ENCODE data around the gene NKD1.
A peak's percentile ranks its signal among the peaks of the same experiment; 100 is the strongest.

Gene NKD1

DNA sequence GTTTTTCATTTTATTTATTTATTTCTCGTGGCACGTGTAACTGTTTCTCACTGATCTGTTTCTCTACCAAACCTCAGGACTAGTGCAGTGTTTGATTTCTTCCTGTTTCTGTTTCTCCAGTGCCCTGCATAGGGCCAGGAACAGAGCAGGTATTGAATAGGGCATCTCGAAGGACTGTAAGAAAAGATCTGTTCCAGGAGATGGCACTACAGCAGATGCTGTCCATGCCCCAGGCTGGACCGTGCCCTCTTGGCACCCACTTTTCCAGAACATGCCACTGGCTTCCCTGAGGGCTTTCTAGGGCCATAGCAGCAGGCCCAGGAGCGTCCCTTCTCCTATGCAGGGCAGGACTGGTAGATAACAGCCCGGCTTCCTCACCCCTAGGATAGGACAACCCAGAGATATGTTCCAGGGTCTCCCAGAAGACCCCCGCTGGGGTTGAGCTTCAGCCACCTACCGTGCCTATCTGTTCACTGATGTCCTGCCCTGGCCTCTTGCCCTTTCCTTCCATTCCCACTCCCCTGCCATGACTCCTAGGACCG, 128.6 kb downstream of the NKD1 start:
- DNase-seq (ENCODE audit: low read depth), result no peak

DNA sequence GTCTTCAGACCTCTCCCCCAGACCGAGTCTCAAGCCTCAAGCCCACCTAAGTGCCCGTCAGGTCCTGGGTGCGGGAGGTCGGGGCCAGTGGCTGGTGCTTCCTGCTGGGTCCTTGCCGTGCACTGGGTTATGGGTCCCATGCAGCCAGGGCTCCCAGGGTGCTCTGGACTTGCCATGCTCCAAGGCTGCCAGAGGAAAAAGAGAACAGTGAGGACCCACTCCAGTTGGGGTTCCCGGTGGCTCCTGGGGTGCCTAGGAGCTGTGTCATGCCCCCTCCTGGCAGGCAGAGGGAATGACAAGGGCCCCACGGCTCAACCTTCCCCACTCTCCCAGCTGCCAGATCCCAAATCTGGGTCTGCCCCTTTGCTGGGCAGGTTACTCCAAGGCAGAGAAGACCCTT, 129.2 kb downstream of the NKD1 start:
- no peak for DNase-seq (ENCODE audit: low read depth)

DNA sequence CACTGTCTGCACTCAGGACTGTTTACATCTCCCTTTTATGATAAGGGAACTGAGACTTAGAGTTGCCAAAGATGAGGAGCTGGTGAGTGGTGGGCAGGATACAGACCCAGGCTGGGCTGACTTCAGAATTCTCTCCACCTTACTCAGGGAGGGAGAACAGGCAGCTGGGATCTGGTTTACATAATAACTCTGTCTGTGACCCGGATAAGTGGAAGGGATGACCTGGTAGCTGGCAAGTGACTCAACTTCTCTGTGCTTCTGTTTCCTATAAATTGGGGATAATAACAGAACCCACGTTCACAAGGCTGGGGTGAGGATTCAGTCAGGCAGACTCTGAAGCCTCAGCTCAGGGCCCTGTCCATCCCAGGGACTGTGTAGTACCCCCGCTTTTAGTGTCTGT, 130.3 kb downstream of the NKD1 start:
- DNase-seq (ENCODE audit: low read depth), result no peak

DNA sequence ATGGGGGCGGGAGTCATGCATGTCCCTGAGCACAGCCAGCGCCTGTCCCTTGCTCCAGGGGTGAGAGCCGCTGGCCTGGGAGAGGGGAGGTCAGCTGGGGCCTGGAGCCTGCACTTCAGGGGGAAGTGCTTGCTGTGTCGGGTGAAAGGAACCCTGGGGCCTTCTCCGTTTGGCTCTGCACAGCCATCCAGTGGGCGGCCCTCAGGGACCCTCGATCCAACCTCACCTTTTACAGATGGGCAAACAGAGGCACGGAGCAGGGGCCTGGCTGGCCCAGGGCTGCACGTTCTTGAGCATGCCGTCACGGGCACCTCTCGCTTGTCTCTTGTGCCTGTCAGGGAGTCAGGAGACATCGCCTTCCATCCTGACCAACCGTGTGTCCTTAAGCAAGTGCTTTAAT, 131.1 kb downstream of the NKD1 start:
- no peak for DNase-seq (ENCODE audit: low read depth)

DNA sequence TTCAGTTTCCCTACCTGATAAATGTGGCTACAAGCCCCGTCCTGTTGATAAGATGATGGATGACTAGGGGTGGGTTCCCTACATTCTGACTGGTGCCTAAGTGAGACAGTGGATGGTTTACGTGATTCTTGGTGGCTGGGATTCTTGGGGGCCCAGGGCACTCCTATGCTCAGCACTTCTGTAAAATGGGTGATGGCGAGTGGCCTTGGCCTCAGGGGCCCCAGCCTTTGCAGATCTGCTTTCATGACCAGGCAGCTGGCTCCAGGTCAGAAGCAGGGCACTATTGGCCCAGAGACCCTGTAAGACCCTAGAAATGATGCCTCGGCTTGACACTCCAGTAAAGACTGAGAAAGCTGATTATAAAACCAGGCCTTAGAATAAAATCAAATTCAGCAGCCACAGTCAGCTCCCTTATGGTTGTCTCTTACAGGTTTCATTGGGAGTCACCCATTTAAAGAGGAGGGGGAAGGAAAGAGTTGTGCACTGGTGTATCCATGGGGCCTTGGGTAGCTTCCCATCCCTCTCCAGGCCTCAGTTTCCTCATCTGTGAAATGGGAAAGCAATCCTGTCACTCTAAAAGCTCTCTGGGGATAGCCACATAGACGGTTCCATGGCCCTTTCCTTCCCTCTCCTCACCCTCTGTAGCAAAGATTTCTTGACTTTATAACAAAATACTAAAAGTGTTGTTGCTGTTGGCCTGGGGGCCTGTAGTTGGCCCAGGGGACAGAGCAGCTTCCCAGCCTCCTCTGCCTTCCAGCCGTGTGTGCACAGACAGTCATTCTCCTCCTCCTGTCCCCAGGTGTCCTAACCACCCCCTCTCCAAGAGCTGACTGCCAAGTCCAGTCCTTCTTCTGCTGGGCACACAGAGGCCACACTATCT, 131.7 kb downstream of the NKD1 start:
- no peak for DNase-seq (ENCODE audit: low read depth)

DNA sequence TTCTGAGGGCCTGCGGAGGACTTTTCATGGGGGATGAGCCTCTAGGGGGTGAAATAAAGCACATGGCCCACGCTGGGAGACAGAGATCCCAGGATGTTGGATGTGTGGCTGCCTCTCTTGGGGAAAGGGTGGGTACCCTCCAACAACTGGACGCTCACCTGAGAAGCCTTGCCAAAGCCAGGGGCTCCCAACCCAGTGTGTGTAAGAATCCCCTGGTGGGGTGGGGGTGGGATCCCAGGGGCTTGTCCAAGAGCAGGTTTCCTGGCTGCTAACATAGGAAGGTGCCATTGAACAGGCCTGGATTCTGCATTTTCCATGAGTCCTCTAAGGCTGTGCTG, 132.3 kb downstream of the NKD1 start:
- DNase-seq (ENCODE audit: low read depth), result no peak

DNA sequence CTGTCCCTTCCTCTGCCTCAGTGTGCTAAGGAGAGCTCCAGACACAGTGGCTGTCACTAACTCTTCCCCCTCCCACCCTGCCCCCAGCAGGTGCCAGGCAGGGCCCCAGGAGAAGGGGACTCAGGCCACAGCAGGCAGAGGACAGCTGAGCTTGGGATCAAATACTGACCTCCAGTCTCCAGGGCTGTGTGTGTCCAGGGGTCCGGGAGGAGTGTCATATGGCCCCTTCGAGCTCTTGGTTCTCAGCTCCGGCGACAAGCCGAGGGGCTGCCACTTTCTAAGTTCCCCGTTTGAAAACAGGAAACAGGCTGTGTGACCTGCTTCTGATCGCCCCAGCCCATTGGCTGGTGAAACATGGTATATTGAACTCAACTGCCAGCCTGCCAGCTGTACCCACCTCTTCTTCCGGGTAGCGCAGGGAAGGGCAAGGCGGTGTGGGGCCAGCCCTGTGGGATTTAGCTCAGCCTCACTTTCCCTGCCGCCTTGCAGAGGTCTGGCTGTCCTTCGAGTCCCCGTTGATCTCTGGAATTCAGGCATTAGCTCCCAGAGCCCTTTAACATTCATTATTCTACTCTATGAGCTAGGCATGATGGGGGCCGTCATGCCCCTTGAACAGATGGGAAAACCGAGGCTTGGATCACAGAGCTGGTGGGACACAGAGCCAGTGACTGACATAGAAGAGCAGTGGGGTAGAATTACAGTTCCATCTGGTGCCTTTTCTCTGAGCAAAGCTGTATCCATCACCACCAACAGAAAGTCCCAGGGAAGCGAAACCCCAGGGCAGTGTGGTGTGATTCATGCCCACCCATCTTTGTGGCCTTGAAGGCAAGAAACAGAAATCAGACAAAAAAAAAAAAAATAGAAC, 133.1 kb downstream of the NKD1 start, which contains the start of gene SNX20:
Gene SNX20 (minus strand): TSS at position 292 of the 865 bp plus-strand sequence. CDS start 3,786 bp downstream, outside the sequence.
- peak; percentile 52 for DNase-seq (ENCODE audit: low read depth)

DNA sequence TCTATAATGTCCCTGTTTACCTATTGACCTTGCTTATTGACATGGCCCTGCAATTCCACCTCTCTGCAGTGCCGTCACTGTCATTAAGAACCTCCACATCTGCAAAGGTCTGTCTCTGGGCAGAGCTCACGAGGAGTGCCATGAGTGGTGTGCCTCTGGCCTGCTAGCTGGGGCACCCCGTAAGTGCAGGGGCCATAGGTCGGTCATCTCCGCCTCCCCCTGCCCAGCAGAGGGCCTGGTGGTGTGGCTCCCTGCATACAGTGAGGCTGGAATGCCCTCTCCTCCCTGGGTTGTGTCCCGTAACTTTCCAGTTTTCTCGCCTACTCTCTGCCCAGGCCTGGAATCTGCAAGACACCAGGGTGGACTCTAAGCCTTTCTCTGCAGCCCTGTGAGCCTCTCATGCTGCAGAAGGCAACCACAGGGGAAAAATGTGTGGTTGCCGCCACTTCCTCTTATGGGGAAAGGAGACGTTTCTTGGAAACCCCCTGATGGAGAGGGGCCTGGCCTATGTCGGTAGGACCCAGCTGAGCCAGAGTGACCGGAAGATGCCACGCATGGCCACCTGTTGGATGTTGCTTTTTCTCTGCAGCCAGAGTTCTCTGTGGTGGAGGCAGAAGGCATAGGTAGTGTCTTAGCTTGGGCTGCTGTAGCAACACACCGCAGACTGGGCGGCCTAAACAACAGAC, 135.6 kb downstream of the NKD1 start:
- no peak for DNase-seq (ENCODE audit: low read depth)

DNA sequence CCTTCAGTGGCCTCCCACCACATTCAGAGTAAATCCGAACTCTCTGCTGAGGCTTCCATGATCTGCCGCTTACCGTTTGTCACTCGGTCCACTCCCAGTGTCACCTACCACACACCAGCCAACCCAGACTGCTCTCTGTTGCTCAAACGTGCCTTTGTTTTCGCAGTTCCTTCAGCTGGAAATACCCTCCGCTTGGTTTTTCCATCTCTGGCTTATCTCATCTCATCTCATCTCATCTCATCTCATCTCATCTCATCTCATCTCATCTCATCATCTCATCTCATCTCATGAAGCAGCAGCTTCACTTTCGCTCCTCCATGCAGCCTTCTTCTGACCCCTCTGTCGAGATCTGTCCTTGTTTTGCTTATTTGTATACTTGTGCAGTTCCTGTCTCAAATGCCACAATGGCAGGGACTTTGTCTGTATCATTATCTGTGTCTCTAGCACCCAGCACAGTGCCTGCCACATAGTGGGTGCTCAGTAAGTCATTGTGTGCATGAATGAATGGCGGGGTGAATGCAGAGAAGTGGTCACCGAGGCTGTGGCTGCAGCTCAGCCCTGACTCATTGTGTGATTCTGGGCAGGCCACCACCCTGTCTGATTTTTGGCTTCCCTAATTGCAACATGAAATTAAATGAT, 136.7 kb downstream of the NKD1 start:
- no peak for DNase-seq (ENCODE audit: low read depth)

DNA sequence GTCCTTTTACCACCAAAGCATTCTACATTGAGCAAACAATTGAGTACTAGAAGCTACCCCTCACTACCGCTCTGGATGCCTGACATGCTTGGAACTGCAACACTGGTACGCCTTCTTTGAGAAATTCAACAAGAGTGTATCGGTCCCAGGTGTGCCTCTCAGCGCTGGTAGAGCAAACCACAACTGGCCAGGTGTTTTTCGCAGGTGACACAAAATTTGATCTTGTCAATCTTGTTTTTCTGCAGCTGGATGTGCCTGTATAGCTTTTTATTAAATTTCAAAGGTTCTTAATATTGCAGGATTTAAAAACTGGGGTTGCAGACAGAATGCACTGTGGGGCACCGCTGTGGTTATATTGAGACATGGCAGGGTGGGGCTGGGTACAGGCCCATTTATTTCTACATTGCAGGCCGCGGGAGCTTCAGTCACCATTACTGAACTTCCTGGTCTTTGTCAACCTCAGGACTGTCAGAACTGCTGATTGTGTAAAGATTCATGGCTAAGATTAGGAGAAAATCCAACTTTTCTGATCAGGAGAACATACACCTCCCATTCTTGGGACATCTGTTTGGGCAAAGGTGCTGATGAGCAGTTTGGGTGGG, 137.4 kb downstream of the NKD1 start:
- DNase-seq (ENCODE audit: low read depth), result no peak

DNA sequence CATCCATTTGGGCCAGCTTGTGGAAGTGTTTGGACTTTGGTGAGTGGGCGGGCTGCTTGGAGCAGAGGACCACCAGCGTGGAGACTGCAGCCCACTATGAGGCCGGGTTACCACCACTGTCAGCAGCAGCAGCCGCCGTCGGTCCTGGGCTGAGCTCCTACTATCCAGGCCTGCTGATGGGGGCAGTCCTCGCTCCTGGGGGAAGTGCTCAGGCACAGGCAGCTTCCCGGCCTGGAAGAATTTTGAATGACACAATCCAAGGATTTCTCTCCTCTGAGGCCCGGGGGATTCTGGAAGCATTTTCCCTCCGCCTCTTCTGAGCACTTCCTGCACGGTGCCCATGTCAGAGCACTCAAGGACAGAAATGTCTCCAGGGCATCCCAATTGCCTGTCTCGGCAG, 139.9 kb downstream of the NKD1 start:
- no peak for DNase-seq (ENCODE audit: low read depth)

DNA sequence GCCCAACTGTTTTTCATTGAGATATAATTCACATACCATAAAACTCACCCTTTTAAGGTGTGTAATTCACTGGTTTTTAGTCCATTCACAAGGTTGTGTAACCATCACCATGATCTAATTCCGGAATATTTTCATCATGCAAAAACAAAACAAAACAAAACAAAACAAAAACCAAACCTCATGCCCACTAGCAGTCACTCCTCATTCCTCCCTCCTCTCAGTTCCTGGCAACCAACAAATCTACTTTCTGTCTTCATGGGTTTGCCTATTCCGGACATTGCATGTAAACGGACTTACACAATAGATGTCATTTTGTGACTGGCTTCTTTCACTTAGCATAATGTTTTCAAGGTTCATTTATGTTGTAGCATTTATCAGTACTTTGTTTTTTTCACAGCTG, 140.7 kb downstream of the NKD1 start:
- DNase-seq (ENCODE audit: low read depth), result no peak

DNA sequence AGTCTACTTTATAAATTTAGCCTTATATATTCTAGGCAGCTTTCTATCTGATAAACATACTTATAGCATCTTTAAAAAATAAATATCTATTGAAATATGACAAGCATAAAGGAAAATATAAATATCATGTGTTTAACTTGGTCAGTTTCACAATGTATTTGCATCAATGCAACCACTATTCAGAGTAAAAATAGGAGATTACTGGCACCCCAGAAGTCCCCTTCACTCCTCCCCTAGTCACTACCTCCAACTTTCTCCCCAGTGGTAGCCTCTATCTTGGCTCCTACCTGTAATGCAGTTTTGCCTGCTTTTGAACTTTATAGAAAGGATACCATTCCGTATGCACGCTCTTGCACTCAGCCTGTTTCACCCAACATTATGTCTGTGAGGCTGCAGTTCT, 142.0 kb downstream of the NKD1 start:
- no peak for DNase-seq (ENCODE audit: low read depth)

DNA sequence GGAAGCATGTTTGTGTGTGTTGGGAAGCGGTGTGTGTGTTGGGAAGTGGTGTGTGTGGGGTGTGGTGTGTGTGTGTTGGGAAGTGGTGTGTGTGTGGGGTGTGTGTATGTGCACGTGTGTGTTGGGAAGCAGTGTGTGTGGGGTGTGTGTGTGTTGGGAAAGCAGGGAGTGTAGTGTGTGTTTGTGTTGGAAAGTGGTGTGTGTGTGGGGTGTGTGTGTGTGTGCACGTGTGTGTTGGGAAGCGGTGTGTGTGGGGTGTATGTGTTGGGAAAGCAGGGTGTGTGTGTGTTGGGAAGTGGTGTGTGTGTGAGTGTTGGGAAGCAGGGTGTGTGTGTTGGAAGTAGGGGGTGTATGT, 144.4 kb downstream of the NKD1 start:
- DNase-seq (ENCODE audit: low read depth), result no peak

DNA sequence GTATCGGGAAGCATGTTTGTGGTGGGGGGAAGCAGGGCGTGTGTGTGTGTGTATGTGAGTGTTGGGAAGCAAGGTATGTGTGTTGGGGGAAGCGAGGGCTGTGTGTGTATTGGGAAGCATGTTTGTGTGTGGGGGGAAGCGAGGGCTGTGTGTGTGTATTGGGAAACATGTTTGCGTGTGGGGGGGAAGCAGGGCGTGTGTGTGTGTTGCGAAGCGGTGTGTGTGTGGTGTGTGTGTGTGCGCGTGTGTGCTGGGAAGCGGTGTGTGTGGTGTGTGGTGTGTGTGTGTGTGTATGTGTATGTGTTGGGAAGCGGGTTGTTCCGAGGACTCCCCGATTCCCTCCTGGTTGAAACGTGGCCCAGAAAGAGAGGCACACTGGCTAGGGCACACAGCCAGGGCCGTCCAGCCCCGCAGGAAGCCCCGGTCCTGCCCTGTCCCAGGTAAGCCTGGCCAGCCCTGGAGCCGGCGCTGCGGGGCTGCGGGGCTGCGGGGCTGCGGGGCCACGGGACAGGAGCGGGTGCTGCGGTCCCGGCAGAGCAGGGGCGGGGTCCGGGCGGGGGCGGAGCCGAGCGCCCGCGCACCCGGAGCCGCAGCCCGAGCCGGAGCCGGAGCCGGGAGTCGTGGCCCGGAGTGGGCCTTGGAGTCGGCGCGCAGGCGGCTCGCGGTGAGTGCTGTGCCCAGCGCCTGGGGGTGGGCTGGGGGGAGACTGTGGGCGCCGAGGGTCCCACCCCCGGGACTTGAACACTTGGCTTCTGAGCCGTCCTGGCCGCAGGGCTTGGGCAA, 145.0 kb downstream of the NKD1 start, which contains the start of gene NOD2:
Gene NOD2 (plus strand): TSS at position 608 of the 783 bp plus-strand sequence. CDS start 5,890 bp downstream, outside the sequence.
- DNase-seq (ENCODE audit: low read depth), result no peak

DNA sequence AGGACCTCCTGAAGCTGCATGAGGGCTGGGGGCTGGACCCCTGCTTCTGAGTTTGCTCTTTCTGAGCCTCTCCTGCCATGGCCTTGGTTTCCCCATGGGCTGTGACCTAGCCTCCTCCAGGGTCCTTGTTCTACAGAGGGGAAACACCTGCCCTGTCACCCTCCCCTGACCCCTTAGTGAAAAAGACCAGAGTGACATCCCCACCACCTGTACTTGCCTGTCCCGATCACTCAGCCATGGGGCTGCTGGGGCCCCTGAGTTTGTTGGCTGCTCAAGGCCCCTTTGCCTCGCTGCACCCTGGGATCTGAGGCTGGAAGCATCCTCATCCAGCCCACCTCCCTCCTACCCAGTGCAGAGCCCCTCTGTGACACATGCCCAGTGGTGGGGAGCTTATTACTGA, 146.0 kb downstream of the NKD1 start:
- DNase-seq (ENCODE audit: low read depth), result no peak

DNA sequence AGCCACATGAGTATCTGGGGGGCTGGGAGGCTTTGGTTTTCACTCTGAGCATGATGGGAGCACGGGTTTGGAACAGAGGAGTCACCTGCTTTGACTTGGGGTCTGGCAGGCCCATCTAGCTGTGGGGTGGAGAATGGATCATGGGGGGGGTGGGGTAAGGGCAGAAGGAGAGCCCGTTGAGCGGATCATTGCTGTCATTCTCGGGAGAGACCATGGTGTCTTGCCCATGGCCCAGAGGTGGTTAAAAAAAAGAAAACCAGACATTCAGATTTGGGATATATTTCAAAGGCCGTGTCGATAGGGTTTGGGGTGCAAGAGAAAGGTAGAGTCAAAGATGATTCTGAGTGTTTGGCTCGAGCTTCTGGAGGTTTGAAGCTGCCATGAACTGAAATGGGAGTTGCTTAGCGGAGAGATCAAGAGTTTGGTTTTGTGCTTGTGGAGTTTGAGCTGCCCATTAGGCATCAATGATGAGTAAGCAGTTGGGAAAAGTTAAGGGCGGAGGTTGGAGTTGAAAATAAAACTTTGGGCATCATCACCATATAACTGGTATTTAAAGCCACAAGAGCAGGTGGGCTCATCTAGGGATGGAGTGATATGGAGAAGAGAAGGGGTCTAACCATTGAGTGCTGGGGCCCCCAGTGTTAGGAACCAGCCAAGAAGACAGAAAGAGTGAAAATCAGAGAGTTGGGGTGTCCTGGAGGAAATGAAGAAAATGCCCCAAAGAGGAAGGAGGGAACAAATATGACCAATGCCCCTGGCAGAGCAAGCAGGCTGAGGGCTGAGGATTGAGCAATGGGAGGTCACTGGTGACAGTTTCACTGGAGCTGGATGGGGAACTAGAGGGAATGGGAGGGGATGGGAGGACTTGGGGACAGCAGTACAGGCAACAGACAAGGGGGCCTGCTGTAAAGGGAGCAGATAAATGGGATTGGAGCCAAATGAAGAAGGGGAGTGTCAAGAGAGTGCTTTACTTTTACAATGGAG, 147.1 kb downstream of the NKD1 start:
- DNase-seq (ENCODE audit: low read depth), result no peak

DNA sequence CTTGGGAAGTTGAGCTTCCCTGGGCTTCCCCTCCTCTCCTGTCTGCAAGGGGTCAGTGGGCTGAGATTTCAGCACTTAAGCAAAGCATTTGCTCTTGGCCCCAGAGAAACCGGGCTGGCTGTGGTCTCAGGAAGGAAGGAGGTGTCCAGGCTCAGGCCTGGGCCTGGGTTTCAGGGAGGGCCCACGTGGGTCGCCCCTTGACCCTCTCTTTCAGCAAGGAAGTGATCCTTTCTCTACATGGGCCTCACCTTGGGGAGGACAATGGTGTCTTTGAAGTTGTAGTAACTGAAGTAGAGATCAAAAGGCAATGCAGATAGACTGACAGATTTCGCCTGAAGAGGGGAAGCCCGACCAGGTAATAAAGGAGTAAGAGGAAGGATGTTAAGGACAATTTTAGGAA, 147.9 kb downstream of the NKD1 start:
- no peak for DNase-seq (ENCODE audit: low read depth)

Data from activated T-helper 1 cell treated with Interleukin-2 at 50 U/mL for 16 hours (primary cell).